H1 (cell line): Measurements from ENCODE around the gene LGALS12. TPM values are rescaled to one million over a fixed set of nuclear protein-coding genes. Genes with fewer than 3 reads are reported as not detected.
A peak's percentile ranks its signal among the peaks of the same experiment; 100 is the strongest.

ENCODE experiments used
- CTCF ChIA-PET: fragments of 300-600 bp; sonication (Branson Sonifier 250); formaldehyde crosslinking; loops from one replicate; lab custom pipeline; 2021; ENCODE audit not compliant: partially characterized antibody; lab: Charles Lee
- POLR2A ChIA-PET: fragments of 300-600 bp; sonication (Branson Sonifier 250); formaldehyde crosslinking; loops from one replicate; lab custom pipeline; 2021; ENCODE audit warnings: inconsistent platforms; ENCODE audit not compliant: partially characterized antibody; lab: Charles Lee
- DNase-seq, 2 experiments: peaks; one replicate each; pipeline versions ENCODE4 v3.0.0 to v3.0.0-alpha.2; 2010 to 2022; ENCODE audit warnings: low spot score in 2 of 2, low read depth in 1 of 2, mixed read lengths in 1 of 2
- FAIRE-seq: peaks from 2 replicates; lab custom pipeline; 2011; peaks lifted over from hg19 to GRCh38; lab: Jason Lieb, UNC
- H2AFZ ChIP-seq: 2 replicates; pipeline ENCODE4 v1.8.1; 2012; ENCODE audit warnings: low read length, inconsistent platforms
- H2AK5ac ChIP-seq: 2 replicates; pipeline ENCODE4 v1.6.1; 2013; ENCODE audit warnings: low read depth, low read length
- H2BK120ac ChIP-seq: replicated peaks from 2 replicates; pipeline ENCODE3; 2013; ENCODE audit warnings: low read depth, low read length, inconsistent platforms
- H2BK12ac ChIP-seq: 2 replicates; pipeline ENCODE4 v1.6.1; 2013; ENCODE audit warnings: low read depth, low read length
- H2BK15ac ChIP-seq: 2 replicates; pipeline ENCODE4 v1.6.1; 2013; ENCODE audit warnings: low read length
- H2BK20ac ChIP-seq: 2 replicates; pipeline ENCODE4 v1.6.1; 2013; ENCODE audit warnings: low read length
- H2BK5ac ChIP-seq: 2 replicates; pipeline ENCODE4 v1.6.1; 2013; ENCODE audit warnings: low read depth, low read length
- H3K14ac ChIP-seq: 2 replicates; pipeline ENCODE4 v1.6.1; 2013; ENCODE audit warnings: inconsistent platforms; ENCODE audit not compliant: insufficient read length
- H3K18ac ChIP-seq: 2 replicates; pipeline ENCODE4 v1.6.1; 2013; ENCODE audit warnings: low read length; ENCODE audit errors: extremely low read depth
- H3K23ac ChIP-seq: 2 replicates; pipeline ENCODE4 v1.6.1; 2013; ENCODE audit warnings: inconsistent platforms; ENCODE audit not compliant: insufficient read length
- H3K23me2 ChIP-seq: 2 replicates; pipeline ENCODE4 v1.6.1; 2013; ENCODE audit warnings: low read depth, low read length
- H3K27ac ChIP-seq: 2 replicates; pipeline ENCODE4 v1.6.1; 2011; ENCODE audit warnings: low read depth, low read length, inconsistent platforms
- H3K27me3 ChIP-seq, 4 experiments: replicated peaks in 1 of 4; 1 replicate in 1 of 4; 2 replicates in 3 of 4; pipeline versions ENCODE4 v1.6.1 to v1.8.1; 2011 to 2013; ENCODE audit warnings: low read length in 3 of 4, mild to moderate bottlenecking in 3 of 4, inconsistent platforms in 2 of 4, mixed read lengths in 2 of 4, moderate library complexity in 1 of 4; ENCODE audit not compliant: control insufficient read depth in 3 of 4, insufficient read depth in 3 of 4; ENCODE audit errors: extremely low read depth in 1 of 4
- H3K36me3 ChIP-seq, 4 experiments: 2 replicates each; pipeline versions ENCODE4 v1.6.1 to v1.8.1; 2011 to 2013; ENCODE audit warnings: mild to moderate bottlenecking in 4 of 4, low read length in 3 of 4, moderate library complexity in 2 of 4, control low read depth in 1 of 4, inconsistent platforms in 1 of 4; ENCODE audit not compliant: insufficient read depth in 4 of 4, control insufficient read depth in 2 of 4
- H3K4ac ChIP-seq: replicated peaks from 2 replicates; pipeline ENCODE3; 2013; ENCODE audit warnings: low read length, low read depth, mixed read lengths, inconsistent platforms; ENCODE audit not compliant: insufficient read length
- H3K4me1 ChIP-seq, 4 experiments: replicated peaks in 1 of 4; 1 replicate in 1 of 4; 2 replicates in 3 of 4; pipeline versions ENCODE4 v1.6.1 to v1.8.1; 2011 to 2013; ENCODE audit warnings: low read length in 3 of 4, inconsistent platforms in 2 of 4, mixed read lengths in 1 of 4; ENCODE audit not compliant: insufficient read depth in 4 of 4, control insufficient read depth in 3 of 4
- H3K4me2 ChIP-seq, 2 experiments: 2 replicates each; pipeline versions ENCODE4 v1.6.1 to v1.8.1; 2011 to 2013; ENCODE audit warnings: low read depth in 2 of 2, low read length in 2 of 2, control low read depth in 1 of 2, inconsistent platforms in 1 of 2, mild to moderate bottlenecking in 1 of 2; ENCODE audit not compliant: insufficient read depth in 1 of 2
- H3K4me3 ChIP-seq, 4 experiments: fragments of 200-600, 300-600 bp in 1 of 4; sonication (generic), shearing (Covaris generic), sonication (Bioruptor Twin) in 1 of 4; 2 replicates each; pipeline versions ENCODE4 v1.5.1 to v1.8.1; 2011 to 2016; ENCODE audit warnings: low read length in 4 of 4, low read depth in 3 of 4, control low read depth in 2 of 4, inconsistent platforms in 2 of 4, mild to moderate bottlenecking in 2 of 4, mixed read lengths in 1 of 4, moderate library complexity in 1 of 4; ENCODE audit not compliant: insufficient read depth in 2 of 4; ENCODE audit errors: extremely low read depth in 1 of 4
- H3K56ac ChIP-seq: replicated peaks from 2 replicates; pipeline ENCODE3; 2013; ENCODE audit warnings: low read depth, mild to moderate bottlenecking, mixed read lengths, low read length, inconsistent platforms; ENCODE audit not compliant: insufficient read length
- H3K79me1 ChIP-seq: 2 replicates; pipeline ENCODE4 v1.6.1; 2013; ENCODE audit warnings: low read depth, low read length, control low read depth
- H3K79me2 ChIP-seq, 2 experiments: 2 replicates each; pipeline versions ENCODE4 v1.6.1 to v1.8.1; 2012 to 2013; ENCODE audit warnings: low read length in 2 of 2, mild to moderate bottlenecking in 2 of 2, inconsistent platforms in 1 of 2; ENCODE audit not compliant: insufficient read depth in 2 of 2, control insufficient read depth in 1 of 2
- H3K9ac ChIP-seq, 4 experiments: replicated peaks in 1 of 4; 1 replicate in 1 of 4; 2 replicates in 3 of 4; pipeline versions ENCODE4 v1.6.1 to v1.8.1; 2011 to 2013; ENCODE audit warnings: low read depth in 3 of 4, low read length in 3 of 4, control low read depth in 2 of 4, mild to moderate bottlenecking in 2 of 4, moderate library complexity in 2 of 4, inconsistent platforms in 1 of 4; ENCODE audit errors: extremely low read depth in 1 of 4
- H3K9me3 ChIP-seq, 2 experiments: 2 replicates each; pipeline versions ENCODE4 v1.6.1 to v1.8.1; 2012 to 2013; ENCODE audit warnings: mild to moderate bottlenecking in 2 of 2, moderate library complexity in 2 of 2, control low read depth in 1 of 2, inconsistent platforms in 1 of 2, low read depth in 1 of 2, low read length in 1 of 2, mixed read lengths in 1 of 2; ENCODE audit not compliant: insufficient read depth in 2 of 2
- H4K20me1 ChIP-seq, 2 experiments: replicated peaks in 1 of 2; 2 replicates each; pipeline versions ENCODE3 to v1.8.1; 2011 to 2013; ENCODE audit warnings: inconsistent platforms in 2 of 2, low read length in 2 of 2, mild to moderate bottlenecking in 1 of 2; ENCODE audit not compliant: insufficient read depth in 2 of 2, control insufficient read depth in 1 of 2
- H4K5ac ChIP-seq: 2 replicates; pipeline ENCODE4 v1.6.1; 2013; ENCODE audit warnings: low read length, low read depth, mixed read lengths, inconsistent platforms; ENCODE audit not compliant: insufficient read length
- H4K8ac ChIP-seq: 2 replicates; pipeline ENCODE4 v1.8.0; 2013; ENCODE audit warnings: mild to moderate bottlenecking, moderate library complexity, low read length, inconsistent platforms; ENCODE audit not compliant: insufficient read depth; ENCODE audit errors: extremely low read depth
- H4K91ac ChIP-seq: replicated peaks from 2 replicates; pipeline ENCODE3; 2013; ENCODE audit warnings: low read length, mixed read lengths, inconsistent platforms; ENCODE audit not compliant: insufficient read length
- ATF3 ChIP-seq: IDR thresholded peaks from 2 replicates; pipeline ENCODE4 v1.6.1; 2011; ENCODE audit warnings: low read depth, mild to moderate bottlenecking, low read length; ENCODE audit not compliant: insufficient read depth
- CTCF ChIP-seq, 3 experiments: IDR thresholded peaks; 1 replicate in 2 of 3; 2 replicates in 1 of 3; pipeline versions ENCODE4 v1.5.1 to v1.6.1; 2011; ENCODE audit warnings: low read length in 3 of 3, mild to moderate bottlenecking in 3 of 3, inconsistent platforms in 2 of 3, low read depth in 1 of 3, moderate library complexity in 1 of 3; ENCODE audit not compliant: insufficient read depth in 1 of 3; ENCODE audit errors: control extremely low read depth in 1 of 3
- MAX ChIP-seq: IDR thresholded peaks from 2 replicates; pipeline ENCODE4 v1.6.1; 2012; ENCODE audit warnings: inconsistent platforms
- RBBP5 ChIP-seq: IDR thresholded peaks from 2 replicates; pipeline ENCODE4 v1.7.1; 2012; ENCODE audit warnings: low read depth, mild to moderate bottlenecking, inconsistent platforms, low read length, moderate library complexity, borderline replicate concordance
- SIN3A ChIP-seq, 2 experiments: IDR thresholded peaks in 1 of 2; conservative IDR thresholded peaks in 1 of 2; 2 replicates each; pipeline ENCODE4 v1.6.1; 2011 to 2012; ENCODE audit warnings: low read length in 2 of 2, improper control_type of control experiment in 1 of 2, low read depth in 1 of 2, mild to moderate bottlenecking in 1 of 2
- SRF ChIP-seq: IDR thresholded peaks from 2 replicates; pipeline ENCODE4 v1.6.1; 2011; ENCODE audit warnings: mild to moderate bottlenecking, low read depth, low read length, moderate library complexity
- USF2 ChIP-seq: IDR thresholded peaks from 2 replicates; pipeline ENCODE4 v1.6.1; 2011; ENCODE audit warnings: low read length, improper control_type of control experiment
- WGBS, 2 experiments: shearing (Covaris generic) in 1 of 2; methylation state at CpG; one replicate each; pipeline versions ENCODE4 v1.1.6 to v1.1.7; 2013 to 2015; ENCODE audit warnings: low lambda C conversion rate in 2 of 2, mixed read lengths in 2 of 2, inconsistent platforms in 1 of 2, low coverage in 1 of 2, missing lambda C conversion rate in 1 of 2; ENCODE audit not compliant: insufficient replicate concordance in 2 of 2, insufficient coverage in 1 of 2, insufficient read length in 1 of 2; ENCODE audit errors: extremely low coverage in 1 of 2, missing lambda C conversion rate in 1 of 2; 5-methylcytosine and 5-hydroxymethylcytosine counted together
- polyA plus RNA-seq, 7 experiments: library from polyadenylated mRNA; depleted of rRNA in 3 of 7; stranded (reverse) in 5 of 7; unstranded in 2 of 7; fragments of >200 nt in 5 of 7; fragments of 200-250 nt in 2 of 7; gene quantifications; 1 replicate in 5 of 7; 2 replicates in 1 of 7; 4 replicates in 1 of 7; pipeline versions ENCODE4 v1.2.1 to v1.2.3, GENCODE V29; 2011 to 2013; ENCODE audit warnings: missing spikeins in 2 of 7, mixed read lengths in 2 of 7
- total RNA-seq: library from RNA; stranded (reverse); fragmentation: NEBNext Ultra II Directional; extraction: Animal tissue kit (Norgen Biotek cat#: 25700); gene quantifications from 2 replicates; pipeline ENCODE4 v1.2.1, GENCODE V29; 2021

Gene LGALS12
- total and polyA plus RNA-seq, 2 of the 8 experiments (the other 6 are each of a cell fraction or from before 2014, with no cell fraction given): 1.6 to 2.9 TPM

GRCh38 chr11:63478896-63479295 is 27.0 kb upstream of the LGALS12 start:
- H4K91ac ChIP-seq: peak overlapping the region; percentile 67
- peaks cover 8 to 11% of the 10 kb centered on the region in 2 experiments for H3K9me3 ChIP-seq
- no peaks in the 10 kb centered on the region; the same call in 1 of the 2 replicates for H3K79me1 ChIP-seq
- 35% methylated on average over 5 of the region's 5 CpGs; no CpG with 5 or more reads in 1 of the 2 experiments for WGBS, 2 experiments
- peak overlapping the region; percentile 84 for H2BK120ac ChIP-seq
- ChIA-PET POLR2A (interaction anchor here (1.1 to 1.9 kb wide), 4 partner anchors 13 to 135 kb away, joined by 3 to 4 read pairs (median 4); no protein-coding TSS in a partner anchor), CTCF (interaction anchor here (0.6 to 6.9 kb wide), 42 partner anchors 12 to 573 kb away, joined by 3 to 97 read pairs (median 5); partner anchors contain the start of genes LGALS12, PLAAT4 and PLAAT5)
- FAIRE-seq: peak; percentile 92
- H4K8ac ChIP-seq: no peak overlapping the region
- peak overlapping the region; percentile 94; the same call in 1 of the 2 replicates for H2BK12ac ChIP-seq
- H3K4ac ChIP-seq: no peak overlapping the region
- H3K23me2 ChIP-seq: no peaks in the 10 kb centered on the region
- no peak overlapping the region for H3K14ac ChIP-seq
- no peak overlapping the region for H3K56ac ChIP-seq
- peaks cover 0 to 5% (median 2%) of the 10 kb centered on the region in 4 experiments; a peak in 2 of 7 replicates for H3K4me1 ChIP-seq
- H3K79me2 ChIP-seq: no peaks in the 10 kb centered on the region
- peaks cover 0 to 8% (median 0%) of the 10 kb centered on the region in 4 experiments; a peak in 1 of 8 replicates for H3K36me3 ChIP-seq
- H4K5ac ChIP-seq: peak overlapping the region; percentile 79
- H2BK20ac ChIP-seq: peak overlapping the region; percentile 87; the same call in 1 of the 2 replicates
- H3K4me3 ChIP-seq: no peak overlapping the region
- H3K18ac ChIP-seq: peak overlapping the region; percentile 91
- DNase-seq: peak; percentile 23 to 60
- no peak overlapping the region for H2AK5ac ChIP-seq
- H2AFZ ChIP-seq: no peak overlapping the region
- no peaks in the 10 kb centered on the region for H3K27me3 ChIP-seq
- H3K9ac ChIP-seq: no peak overlapping the region
- no peak overlapping the region for H3K23ac ChIP-seq
- H3K27ac ChIP-seq: no peak overlapping the region
- H2BK5ac ChIP-seq: peak overlapping the region; percentile 89; the same call in 1 of the 2 replicates
- H2BK15ac ChIP-seq: peak overlapping the region; percentile 93; the same call in 1 of the 2 replicates
- H4K20me1 ChIP-seq: no peaks in the 10 kb centered on the region
- H3K4me2 ChIP-seq: no peak overlapping the region
- TF ChIP-seq MAX (no peak), RBBP5 (no peak), SIN3A (conservative IDR thresholded peaks at IDR 0.05 in 1 of 2, IDR thresholded peaks at IDR 0.05 in 1 of 2; ENCODE audit: low read depth in 1 of 2, low read length in 2 of 2) (no peak), CTCF (IDR thresholded peaks at IDR 0.05; ENCODE audit: control extremely low read depth in 1 of 3, insufficient read depth in 1 of 3, low read depth in 1 of 3, low read length in 3 of 3) (peak in 2 of 3 experiments; percentile 90 to 91; a peak in 3 of 4 replicates), ATF3 (no peak), USF2 (no peak), SRF (no peak)
